HFFc6 (cell line): ENCODE measurements around the gene TFCP2L1. TPM values are rescaled to one million over a fixed set of nuclear protein-coding genes. Genes with fewer than 3 reads are reported as not detected.
A peak's percentile ranks its signal among the peaks of the same experiment; 100 is the strongest.

ENCODE experiments used
- DNase-seq: peaks from one replicate; pipeline ENCODE4 v3.0.0-alpha.2; 2018
- H3K27ac Mint-ChIP-seq: 2 replicates; pipeline ENCODE4 v1.8.0; 2020; ENCODE audit warnings: mild to moderate bottlenecking, mixed read lengths
- H3K27me3 Mint-ChIP-seq: 2 replicates; pipeline ENCODE4 v1.8.0; 2021; ENCODE audit warnings: mild to moderate bottlenecking, moderate library complexity, mixed read lengths; ENCODE audit not compliant: insufficient read depth
- H3K36me3 Mint-ChIP-seq: 2 replicates; pipeline ENCODE4 v1.8.0; 2021; ENCODE audit warnings: low read depth, mixed read lengths
- H3K4me1 Mint-ChIP-seq: 2 replicates; pipeline ENCODE4 v1.8.0; 2020; ENCODE audit warnings: low read depth, mixed read lengths
- H3K4me3 Mint-ChIP-seq: 2 replicates; pipeline ENCODE4 v1.8.0; 2020; ENCODE audit warnings: mild to moderate bottlenecking, moderate library complexity, mixed read lengths
- H3K9me3 Mint-ChIP-seq: 2 replicates; pipeline ENCODE4 v1.8.0; 2020; ENCODE audit warnings: mild to moderate bottlenecking, mixed read lengths
- CTCF ChIP-seq: fragments of 200-600 bp; sonication (generic); IDR thresholded peaks from 2 replicates; pipeline ENCODE4 v1.5.0; 2021; ENCODE audit warnings: antibody characterized with exemption, mild to moderate bottlenecking
- total RNA-seq, 6 experiments: library from RNA; stranded (reverse); fragmentation: NEBNext Ultra II Directional; extraction: Animal tissue kit (Norgen Biotek cat#: 25700); gene quantifications; 2 replicates in 1 of 6; 3 replicates in 5 of 6; pipeline ENCODE4 v1.2.3, GENCODE V29; 2021

Gene TFCP2L1
- total RNA-seq, 6 experiments from 2014 or later: 0.03 TPM; not detected in 5

GRCh38 chr2:121287146-121287798, 2.3 kb upstream of the TFCP2L1 start:
- no peak overlapping the region for H3K27ac Mint-ChIP-seq
- peaks cover 60% of the 10 kb centered on the region for H3K27me3 Mint-ChIP-seq
- H3K36me3 Mint-ChIP-seq: no peaks in the 10 kb centered on the region
- H3K9me3 Mint-ChIP-seq: no peaks in the 10 kb centered on the region
- no peaks in the 10 kb centered on the region; the same call in 1 of the 2 replicates for H3K4me1 Mint-ChIP-seq
- no peak for DNase-seq
- no peak overlapping the region for H3K4me3 Mint-ChIP-seq
- no peak for TF ChIP-seq CTCF

- DNase-seq: no peak
- Mint-ChIP-seq H3K4me3 (no peak overlapping the region), H3K4me1 (no peaks in the 10 kb centered on the region; the same call in 1 of the 2 replicates), H3K36me3 (no peaks in the 10 kb centered on the region), H3K9me3 (no peaks in the 10 kb centered on the region), H3K27ac (no peak overlapping the region), H3K27me3 (peaks cover 68% of the 10 kb centered on the region)
- TF ChIP-seq CTCF: no peak
Measured at GRCh38 chr2:121286506-121286905, 1.5 kb upstream of the TFCP2L1 start.

- H3K9me3 Mint-ChIP-seq: no peaks in the 10 kb centered on the region
- no peak for TF ChIP-seq CTCF
- no peak overlapping the region for H3K4me3 Mint-ChIP-seq
- no peak overlapping the region for H3K27ac Mint-ChIP-seq
- H3K4me1 Mint-ChIP-seq: no peaks in the 10 kb centered on the region; the same call in 1 of the 2 replicates
- H3K27me3 Mint-ChIP-seq: peaks cover 70% of the 10 kb centered on the region
- no peak for DNase-seq
- H3K36me3 Mint-ChIP-seq: no peaks in the 10 kb centered on the region
Measured at GRCh38 chr2:121285926-121286325, 924 bp upstream of the TFCP2L1 start.

GRCh38 chr2:121283670-121284462, 1.1 kb downstream of the TFCP2L1 start:
- Mint-ChIP-seq H3K36me3 (no peaks in the 10 kb centered on the region), H3K4me3 (0 out of 2 replicates have a peak overlapping the region, but pooled peaks have one; percentile 39), H3K27ac (no peak overlapping the region), H3K4me1 (no peaks in the 10 kb centered on the region; the same call in 1 of the 2 replicates), H3K9me3 (no peaks in the 10 kb centered on the region), H3K27me3 (peaks cover 70% of the 10 kb centered on the region)
- peak; percentile 2 for DNase-seq
- TF ChIP-seq CTCF: no peak

GRCh38 chr2:121282800-121283385, 2.1 kb downstream of the TFCP2L1 start:
- peaks cover 62% of the 10 kb centered on the region for H3K27me3 Mint-ChIP-seq
- no peak overlapping the region for H3K27ac Mint-ChIP-seq
- no peaks in the 10 kb centered on the region; the same call in 1 of the 2 replicates for H3K4me1 Mint-ChIP-seq
- no peak overlapping the region for H3K4me3 Mint-ChIP-seq
- no peak for TF ChIP-seq CTCF
- H3K9me3 Mint-ChIP-seq: no peaks in the 10 kb centered on the region
- no peaks in the 10 kb centered on the region for H3K36me3 Mint-ChIP-seq
- no peak for DNase-seq
